CD14-positive monocyte (primary cell): Measurements from ENCODE around the gene FKBP11. TPM values are rescaled to one million over a fixed set of nuclear protein-coding genes. Genes with fewer than 3 reads are reported as not detected.

ENCODE experiments used
- DNase-seq, 3 donors: peaks; one replicate each; pipeline ENCODE4 v3.0.0-alpha.2; 2011 to 2022
- H2AFZ ChIP-seq: 2 replicates; pipeline ENCODE4 v1.6.0; 2012; ENCODE audit warnings: mild to moderate bottlenecking, low read depth, low read length, inconsistent platforms; ENCODE audit not compliant: insufficient read depth, poor library complexity, severe bottlenecking
- H3K27ac ChIP-seq, 2 donors: 1 replicate in 1 of 2; 2 replicates in 1 of 2; pipeline ENCODE4 v1.5.1; 2012 to 2013; ENCODE audit warnings: low read length in 2 of 2, control low read depth in 1 of 2, inconsistent platforms in 1 of 2, low read depth in 1 of 2, mild to moderate bottlenecking in 1 of 2
- H3K27me3 ChIP-seq, 2 donors: one replicate each; pipeline versions ENCODE4 v1.6.0 to v1.6.1; 2011 to 2013; ENCODE audit warnings: low read length in 2 of 2; ENCODE audit not compliant: control insufficient read depth in 2 of 2, insufficient read depth in 2 of 2
- H3K36me3 ChIP-seq, 2 donors: replicated peaks in 1 of 2; 1 replicate in 1 of 2; 2 replicates in 1 of 2; pipeline versions ENCODE4 v1.5.1 to v1.6.1; 2012 to 2013; ENCODE audit warnings: low read length in 2 of 2, control low read depth in 1 of 2, inconsistent platforms in 1 of 2, mild to moderate bottlenecking in 1 of 2; ENCODE audit not compliant: insufficient read depth in 2 of 2, control insufficient read depth in 1 of 2
- H3K4me1 ChIP-seq, 2 donors: 1 replicate in 1 of 2; 2 replicates in 1 of 2; pipeline versions ENCODE4 v1.5.1 to v1.6.1; 2012 to 2013; ENCODE audit warnings: low read length in 2 of 2, control low read depth in 1 of 2, inconsistent platforms in 1 of 2, mild to moderate bottlenecking in 1 of 2, moderate library complexity in 1 of 2; ENCODE audit not compliant: insufficient read depth in 2 of 2, control insufficient read depth in 1 of 2
- H3K4me2 ChIP-seq: replicated peaks from 2 replicates; pipeline ENCODE3; 2012; ENCODE audit warnings: low read length, moderate library complexity, mild to moderate bottlenecking; ENCODE audit not compliant: poor library complexity, severe bottlenecking; ENCODE audit errors: extremely low read depth
- H3K4me3 ChIP-seq, 3 experiments: fragments of 200-600 bp in 1 of 3; sonication (generic) in 1 of 3; replicated peaks in 1 of 3; 1 replicate in 2 of 3; 2 replicates in 1 of 3; pipeline ENCODE4 v1.5.1; 2011 to 2013; ENCODE audit warnings: low read length in 3 of 3, mild to moderate bottlenecking in 3 of 3, control low read depth in 2 of 3, low read depth in 2 of 3, inconsistent platforms in 1 of 3, moderate library complexity in 1 of 3
- H3K79me2 ChIP-seq: 2 replicates; pipeline ENCODE4 v1.6.0; 2012; ENCODE audit warnings: mild to moderate bottlenecking, control low read depth, inconsistent platforms, low read length, moderate library complexity; ENCODE audit not compliant: insufficient read depth
- H3K9ac ChIP-seq: 2 replicates; pipeline ENCODE4 v1.6.0; 2017; ENCODE audit warnings: low read length, mild to moderate bottlenecking; ENCODE audit not compliant: insufficient read depth, poor library complexity, severe bottlenecking
- H3K9me3 ChIP-seq, 2 donors: replicated peaks in 1 of 2; 1 replicate in 1 of 2; 2 replicates in 1 of 2; pipeline versions ENCODE4 v1.5.1 to v1.6.1; 2012 to 2013; ENCODE audit warnings: low read length in 2 of 2, control low read depth in 1 of 2; ENCODE audit not compliant: control insufficient read depth in 1 of 2, insufficient read depth in 1 of 2
- H4K20me1 ChIP-seq: 2 replicates; pipeline ENCODE4 v1.6.0; 2012; ENCODE audit warnings: mild to moderate bottlenecking, low read length, control low read depth, moderate library complexity; ENCODE audit not compliant: insufficient read depth
- H3K27ac Mint-ChIP-seq, 7 donors: one replicate each; pipeline ENCODE4 v1.8.0; 2020; ENCODE audit warnings: mild to moderate bottlenecking in 7 of 7, mixed read lengths in 7 of 7, moderate library complexity in 6 of 7, inconsistent platforms in 2 of 7
- H3K27me3 Mint-ChIP-seq, 3 donors: one replicate each; pipeline ENCODE4 v1.8.0; 2021 to 2022; ENCODE audit warnings: low read depth in 3 of 3, mild to moderate bottlenecking in 3 of 3, mixed read lengths in 3 of 3, moderate library complexity in 3 of 3, inconsistent platforms in 1 of 3
- H3K36me3 Mint-ChIP-seq, 2 donors: one replicate each; pipeline ENCODE4 v1.8.0; 2020; ENCODE audit warnings: mixed read lengths in 2 of 2, inconsistent platforms in 1 of 2, mild to moderate bottlenecking in 1 of 2
- H3K4me1 Mint-ChIP-seq: one replicate; pipeline ENCODE4 v1.8.0; 2020; ENCODE audit warnings: mild to moderate bottlenecking, mixed read lengths
- H3K4me3 Mint-ChIP-seq, 2 donors: one replicate each; pipeline ENCODE4 v1.8.0; 2020; ENCODE audit warnings: mild to moderate bottlenecking in 2 of 2, mixed read lengths in 2 of 2, moderate library complexity in 1 of 2
- H3K9me3 Mint-ChIP-seq, 7 donors: one replicate each; pipeline ENCODE4 v1.8.0; 2020 to 2022; ENCODE audit warnings: mixed read lengths in 7 of 7, mild to moderate bottlenecking in 6 of 7, moderate library complexity in 6 of 7, inconsistent platforms in 2 of 7
- CTCF ChIP-seq: fragments of 200-600 bp; IDR thresholded peaks from one replicate; pipeline ENCODE4 v1.8.0; 2022; ENCODE audit warnings: antibody characterized with exemption, mild to moderate bottlenecking
- WGBS: methylation state at CpG from one replicate; pipeline ENCODE4 v1.1.5; 2013; ENCODE audit warnings: missing lambda C conversion rate; ENCODE audit not compliant: insufficient coverage; 5-methylcytosine and 5-hydroxymethylcytosine counted together
- intact Hi-C, 2 donors: fragments of 100-400 bp; cut with micrococcal nuclease; formaldehyde crosslinking; loops; one replicate each; pipeline versions ENCODE4 v1.15.0 to v1.15.1; 2023
- polyA plus RNA-seq, 3 donors: library from polyadenylated mRNA; depleted of rRNA in 1 of 3; unstranded in 2 of 3; stranded (reverse) in 1 of 3; fragments of 300-500 nt in 2 of 3; fragments of >200 nt in 1 of 3; fragmentation: Illumina TruSeq in 2 of 3; gene quantifications; 1 replicate in 2 of 3; 2 replicates in 1 of 3; pipeline ENCODE4 v1.2.3, GENCODE V29; 2012 to 2021

The FKBP11 gene
- polyA plus RNA-seq, 3 donors: 1.5 to 15.2 (median 2.2) TPM

- Histone ChIP-seq H3K79me2 (peaks cover 46% of the 10 kb centered on the region), H4K20me1 (peaks cover 47% of the 10 kb centered on the region), H3K4me2 (peak within 1 kb of the TSS; percentile 90), H3K36me3 (peaks cover 7 to 13% of the 10 kb centered on the region in 2 donors), H3K4me1 (peaks cover 31 to 41% of the 10 kb centered on the region in 2 donors), H3K27me3 (peaks cover 0 to 5% of the 10 kb centered on the region in 2 donors), H3K27ac (peak within 1 kb of the TSS; percentile 75 to 79), H3K9ac (peak within 1 kb of the TSS; percentile 82), H3K4me3 (peak within 1 kb of the TSS; percentile 84 to 98 (median 95)), H2AFZ (peak within 1 kb of the TSS; percentile 95), H3K9me3 (no peaks in the 10 kb centered on the region)
- peak within 1 kb of the TSS; percentile 85 to 97 (median 94) for H3K27ac Mint-ChIP-seq
- peaks cover 2 to 13% (median 6%) of the 10 kb centered on the region in 3 donors for H3K27me3 Mint-ChIP-seq
- peak within 1 kb of the TSS; percentile 96 to 97 for H3K4me3 Mint-ChIP-seq
- peak; percentile 87 to 92 (median 91) for DNase-seq
- TF ChIP-seq CTCF: no peak
- intact Hi-C loops: no loop called here
- WGBS: under 1% methylated on average over 46 of the region's 58 CpGs
- H3K36me3 Mint-ChIP-seq: peaks cover 11 to 13% of the 10 kb centered on the region in 2 donors
- peaks cover 45% of the 10 kb centered on the region for H3K4me1 Mint-ChIP-seq
- peaks cover 0 to 2% (median 0%) of the 10 kb centered on the region in 7 donors for H3K9me3 Mint-ChIP-seq
These were observed 32.1 kb upstream of the FKBP11 start, which contains the start of gene ARF3 for GRCh38 chr12:48957141-48958048. Gene ARF3 (minus strand): TSS chr12:48957487. CDS start chr12:48941095, 16,392 bp downstream.

GRCh38 chr12:48956279-48957140 lies 31.2 kb upstream of the FKBP11 start:
- Mint-ChIP-seq H3K27me3 (peaks cover 2 to 13% (median 6%) of the 10 kb centered on the region in 3 donors), H3K4me3 (peak overlapping the region; percentile 96 to 97), H3K4me1 (peaks cover 45% of the 10 kb centered on the region), H3K36me3 (peaks cover 17 to 21% of the 10 kb centered on the region in 2 donors), H3K27ac (peak overlapping the region; percentile 85 to 97 (median 94)), H3K9me3 (peaks cover 0 to 2% (median 0%) of the 10 kb centered on the region in 7 donors)
- Histone ChIP-seq H3K79me2 (peaks cover 55% of the 10 kb centered on the region), H3K9ac (peak overlapping the region; percentile 82), H3K4me2 (peak overlapping the region; percentile 90), H3K4me1 (peaks cover 31 to 41% of the 10 kb centered on the region in 2 donors), H3K27me3 (peaks cover 0 to under 1% of the 10 kb centered on the region in 2 donors), H3K9me3 (no peaks in the 10 kb centered on the region), H4K20me1 (peaks cover 56% of the 10 kb centered on the region), H2AFZ (peak overlapping the region; percentile 95), H3K27ac (peak overlapping the region; percentile 75 to 79), H3K36me3 (peaks cover 7 to 19% of the 10 kb centered on the region in 2 donors), H3K4me3 (peak overlapping the region; percentile 84 to 98 (median 95))
- 0% methylated on average over 19 of the region's 29 CpGs for WGBS
- DNase-seq: peak in 2 of 3 donors; percentile 51 to 76
- intact Hi-C loops: no loop called here
- no peak for TF ChIP-seq CTCF
